Astrocyte (in vitro differentiated cells and primary cell): ENCODE data around the gene NEURL2. TPM values are rescaled to one million over a fixed set of nuclear protein-coding genes. Genes with fewer than 3 reads are reported as not detected.

Experiments used
- DNase-seq: peaks from one replicate; pipeline ENCODE4 v3.0.0-alpha.2; 2010; ENCODE audit warnings: low read depth
- FAIRE-seq: peaks from 2 replicates; lab custom pipeline; 2011; peaks lifted over from hg19 to GRCh38; lab: Jason Lieb, UNC
- H2AFZ ChIP-seq: 2 replicates; pipeline ENCODE4 v1.6.0; 2012; ENCODE audit warnings: low read depth, low read length, inconsistent platforms
- H3K27ac ChIP-seq: 2 replicates; pipeline ENCODE4 v1.5.1; 2011; ENCODE audit warnings: low read depth, low read length, inconsistent platforms
- H3K27me3 ChIP-seq: 2 replicates; pipeline ENCODE4 v1.6.0; 2011; ENCODE audit warnings: low read length, inconsistent platforms; ENCODE audit not compliant: insufficient read depth
- H3K36me3 ChIP-seq: 2 replicates; pipeline ENCODE4 v1.5.1; 2011; ENCODE audit warnings: low read length, inconsistent platforms; ENCODE audit not compliant: insufficient read depth
- H3K4me1 ChIP-seq: 2 replicates; pipeline ENCODE4 v1.5.1; 2011; ENCODE audit warnings: low read length, inconsistent platforms; ENCODE audit not compliant: insufficient read depth
- H3K4me2 ChIP-seq: 2 replicates; pipeline ENCODE4 v1.6.0; 2012; ENCODE audit warnings: low read length, inconsistent platforms
- H3K4me3 ChIP-seq: 2 replicates; pipeline ENCODE4 v1.5.1; 2011; ENCODE audit warnings: low read depth, mild to moderate bottlenecking, low read length, inconsistent platforms; ENCODE audit not compliant: insufficient read depth
- H3K79me2 ChIP-seq: 2 replicates; pipeline ENCODE4 v1.6.0; 2012; ENCODE audit warnings: mild to moderate bottlenecking, low read length, inconsistent platforms; ENCODE audit not compliant: insufficient read depth
- H3K9ac ChIP-seq: 2 replicates; pipeline ENCODE4 v1.6.0; 2012; ENCODE audit warnings: mild to moderate bottlenecking, low read length, inconsistent platforms
- H3K9me3 ChIP-seq: 2 replicates; pipeline ENCODE4 v1.5.1; 2012; ENCODE audit warnings: low read depth, mild to moderate bottlenecking, low read length, inconsistent platforms; ENCODE audit not compliant: insufficient read depth
- H4K20me1 ChIP-seq: 2 replicates; pipeline ENCODE4 v1.6.0; 2012; ENCODE audit warnings: low read length, inconsistent platforms; ENCODE audit not compliant: insufficient read depth
- H3K27ac Mint-ChIP-seq: one replicate; pipeline ENCODE4 v1.8.0; 2021; ENCODE audit warnings: mild to moderate bottlenecking, mixed read lengths; ENCODE audit not compliant: unreplicated experiment
- H3K27me3 Mint-ChIP-seq: one replicate; pipeline ENCODE4 v1.8.0; 2021; ENCODE audit warnings: low read depth, mixed read lengths; ENCODE audit not compliant: unreplicated experiment
- H3K36me3 Mint-ChIP-seq: one replicate; pipeline ENCODE4 v1.8.0; 2021; ENCODE audit warnings: low read depth, mixed read lengths; ENCODE audit not compliant: unreplicated experiment
- H3K4me1 Mint-ChIP-seq: one replicate; pipeline ENCODE4 v1.8.0; 2021; ENCODE audit warnings: low read depth, mixed read lengths; ENCODE audit not compliant: unreplicated experiment
- H3K4me3 Mint-ChIP-seq: one replicate; pipeline ENCODE4 v1.8.0; 2021; ENCODE audit warnings: mild to moderate bottlenecking, moderate library complexity, mixed read lengths; ENCODE audit not compliant: unreplicated experiment
- H3K9me3 Mint-ChIP-seq: one replicate; pipeline ENCODE4 v1.8.0; 2021; ENCODE audit warnings: mild to moderate bottlenecking, mixed read lengths; ENCODE audit not compliant: unreplicated experiment
- CTCF ChIP-seq: IDR thresholded peaks from 2 replicates; pipeline ENCODE4 v1.5.1; 2011; ENCODE audit warnings: low read depth, mild to moderate bottlenecking, inconsistent platforms, low read length, moderate library complexity; ENCODE audit not compliant: insufficient read depth
- EZH2 ChIP-seq: IDR thresholded peaks from 2 replicates; pipeline ENCODE4 v1.6.1; 2012; ENCODE audit warnings: mild to moderate bottlenecking, low read length, inconsistent platforms; ENCODE audit not compliant: insufficient read depth
- total RNA-seq: library from RNA; stranded (reverse); gene quantifications from 2 replicates; pipeline ENCODE4 v1.2.1, GENCODE V29; 2021

The NEURL2 gene
- total RNA-seq, 1 donor from 2014 or later: 6.9 TPM

DNA sequence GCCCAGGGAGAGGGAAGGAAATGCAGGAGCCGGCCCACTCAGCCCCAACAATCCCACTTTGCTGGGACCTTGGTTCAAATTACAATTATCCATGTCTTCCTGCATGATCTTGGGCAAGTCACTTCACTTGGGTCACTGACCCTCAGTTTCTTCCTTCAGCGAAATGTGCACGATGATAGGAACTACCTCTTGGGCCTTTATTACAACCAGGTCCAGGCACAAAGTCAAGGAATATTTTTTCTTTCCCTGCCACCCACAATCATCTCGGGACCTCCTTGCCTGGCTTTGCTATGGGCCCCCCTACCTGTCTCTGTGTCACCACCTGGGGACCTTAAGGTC, 21.3 kb upstream of the NEURL2 start:
- Histone ChIP-seq H3K4me3 (peak overlapping the region; percentile 54), H4K20me1 (no peaks in the 10 kb centered on the region), H3K79me2 (peaks cover 2% of the 10 kb centered on the region), H3K9me3 (no peaks in the 10 kb centered on the region), H3K27ac (no peak overlapping the region), H3K4me2 (peak overlapping the region; percentile 89), H3K27me3 (no peaks in the 10 kb centered on the region), H2AFZ (peak overlapping the region; percentile 83), H3K36me3 (peaks cover under 1% of the 10 kb centered on the region), H3K9ac (peak overlapping the region; percentile 71), H3K4me1 (peaks cover 16% of the 10 kb centered on the region)
- peaks cover 8% of the 10 kb centered on the region for H3K9me3 Mint-ChIP-seq
- H3K36me3 Mint-ChIP-seq: peaks cover 21% of the 10 kb centered on the region
- peaks cover 10% of the 10 kb centered on the region for H3K4me1 Mint-ChIP-seq
- peak overlapping the region; percentile 89 for H3K4me3 Mint-ChIP-seq
- no peaks in the 10 kb centered on the region for H3K27me3 Mint-ChIP-seq
- peak overlapping the region; percentile 62 for H3K27ac Mint-ChIP-seq
- FAIRE-seq (no peak), DNase-seq (no peak)
- no peak for TF ChIP-seq CTCF
- no peak for TF ChIP-seq EZH2

DNA sequence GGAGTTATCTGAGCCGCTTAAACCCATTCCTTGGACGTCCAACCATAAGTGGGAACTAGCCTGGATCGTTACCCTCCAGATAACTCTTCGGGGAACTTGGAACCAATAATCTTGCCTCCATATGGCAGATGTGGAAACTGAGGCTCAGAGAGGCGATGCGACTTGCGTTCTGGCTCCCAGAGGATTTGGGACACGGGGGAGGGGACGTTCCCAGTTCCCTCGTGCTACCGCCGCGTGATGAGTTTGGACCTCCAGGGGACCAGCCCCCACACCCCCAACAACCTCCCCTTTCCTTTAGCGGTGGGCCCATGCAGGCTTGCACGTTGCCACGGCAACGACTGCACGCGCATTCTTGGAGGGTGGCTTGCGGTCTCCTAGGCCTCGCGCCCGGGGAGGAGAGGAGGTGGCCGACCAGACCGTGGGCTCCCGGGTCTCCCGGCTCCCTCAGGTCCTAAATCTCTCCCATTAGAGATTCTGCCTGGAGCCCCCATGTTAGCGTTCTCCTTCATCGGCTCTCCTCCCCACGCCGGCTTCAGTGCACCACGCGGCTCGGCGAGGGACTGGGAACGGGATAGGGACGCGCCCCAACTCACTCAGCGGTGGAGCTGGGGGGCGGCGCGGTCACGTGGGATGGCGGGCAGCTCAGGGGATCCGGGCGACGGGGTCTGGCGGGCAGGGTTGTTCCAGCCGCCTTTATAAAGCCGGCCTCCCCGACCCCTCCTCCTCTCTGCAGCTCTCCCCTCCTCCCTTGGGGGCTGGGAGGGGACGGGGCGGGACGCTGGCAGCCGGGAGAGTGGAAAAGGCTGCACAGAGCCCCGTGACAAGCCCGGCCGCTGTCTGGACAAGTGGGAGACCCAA, 20.7 kb upstream of the NEURL2 start, which contains the start of gene PLTP:
Gene PLTP, minus strand, starts transcription at position 670 of the 858 bp plus-strand sequence. CDS start 703 bp downstream, outside the sequence.
- Mint-ChIP-seq H3K4me1 (peaks cover 10% of the 10 kb centered on the region), H3K36me3 (peaks cover 25% of the 10 kb centered on the region), H3K27ac (peak within 1 kb of the TSS; percentile 79), H3K9me3 (peaks cover 10% of the 10 kb centered on the region), H3K27me3 (no peaks in the 10 kb centered on the region), H3K4me3 (peak within 1 kb of the TSS; percentile 89)
- Histone ChIP-seq H3K4me3 (peak within 1 kb of the TSS; percentile 54), H3K9ac (peak within 1 kb of the TSS; percentile 71), H3K79me2 (peaks cover 2% of the 10 kb centered on the region), H3K9me3 (no peaks in the 10 kb centered on the region), H4K20me1 (no peaks in the 10 kb centered on the region), H3K4me1 (peaks cover 16% of the 10 kb centered on the region), H3K27ac (peak within 1 kb of the TSS; percentile 63), H3K27me3 (no peaks in the 10 kb centered on the region), H3K36me3 (peaks cover 2% of the 10 kb centered on the region), H2AFZ (peak within 1 kb of the TSS; percentile 83), H3K4me2 (peak within 1 kb of the TSS; percentile 89)
- DNase-seq: peak; percentile 65
- TF ChIP-seq CTCF (no peak), EZH2 (no peak)
- FAIRE-seq: no peak
